Measurements from ENCODE around the gene SNN. TPM values are rescaled to one million over a fixed set of nuclear protein-coding genes. Genes with fewer than 3 reads are reported as not detected.

Gene SNN
- total RNA-seq, 1 experiment from 2014 or later: 20.7 TPM

- DNase-seq (ENCODE audit: low spot score): no peak
These were observed 28.2 kb downstream of the SNN start for GRCh38 chr16:11696266-11697012.

GRCh38 chr16:11697319-11697718 is 29.1 kb downstream of the SNN start:
- DNase-seq (ENCODE audit: low spot score): no peak

GRCh38 chr16:11698271-11698689 is 30.0 kb downstream of the SNN start:
- peak; percentile 43 for DNase-seq (ENCODE audit: low spot score)

- no peak for DNase-seq (ENCODE audit: low spot score)
These were observed 31.1 kb downstream of the SNN start for GRCh38 chr16:11699234-11699894.

- no peak for DNase-seq (ENCODE audit: low spot score)
These were observed 32.2 kb downstream of the SNN start for GRCh38 chr16:11700264-11701029.

GRCh38 chr16:11705311-11706025 is 37.2 kb downstream of the SNN start:
- no peak for DNase-seq (ENCODE audit: low spot score)

- DNase-seq (ENCODE audit: low spot score): no peak
These were observed 38.0 kb downstream of the SNN start for GRCh38 chr16:11706180-11706742.

GRCh38 chr16:11707679-11708197 is 39.5 kb downstream of the SNN start:
- no peak for DNase-seq (ENCODE audit: low spot score)

GRCh38 chr16:11708421-11708820 is 40.2 kb downstream of the SNN start:
- peak; percentile 6 for DNase-seq (ENCODE audit: low spot score)

GRCh38 chr16:11711662-11712061 is 43.4 kb downstream of the SNN start:
- DNase-seq (ENCODE audit: low spot score): no peak

GRCh38 chr16:11712122-11712521 is 43.9 kb downstream of the SNN start:
- DNase-seq (ENCODE audit: low spot score): no peak

GRCh38 chr16:11715246-11715947 is 47.1 kb downstream of the SNN start:
- no peak for DNase-seq (ENCODE audit: low spot score)

- DNase-seq (ENCODE audit: low spot score): no peak
These were observed 48.1 kb downstream of the SNN start for GRCh38 chr16:11716336-11716735.

- DNase-seq (ENCODE audit: low spot score): no peak
These were observed 49.6 kb downstream of the SNN start for GRCh38 chr16:11717811-11718210.

GRCh38 chr16:11719171-11719570 is 50.9 kb downstream of the SNN start:
- no peak for DNase-seq (ENCODE audit: low spot score)

GRCh38 chr16:11719762-11720161 is 51.5 kb downstream of the SNN start:
- DNase-seq (ENCODE audit: low spot score): no peak

GRCh38 chr16:11721781-11722467 is 53.7 kb downstream of the SNN start:
- no peak for DNase-seq (ENCODE audit: low spot score)

GRCh38 chr16:11722468-11722808 is 54.2 kb downstream of the SNN start:
- DNase-seq (ENCODE audit: low spot score): no peak

- DNase-seq (ENCODE audit: low spot score): no peak
These were observed 57.2 kb downstream of the SNN start for GRCh38 chr16:11725457-11725856.

GRCh38 chr16:11726008-11726407 is 57.8 kb downstream of the SNN start:
- DNase-seq (ENCODE audit: low spot score): no peak
